ENCODE results near the gene PROM1. TPM values are rescaled to one million over a fixed set of nuclear protein-coding genes. Genes with fewer than 3 reads are reported as not detected.
A peak's percentile ranks its signal among the peaks of the same experiment; 100 is the strongest.

PROM1 gene
- total and polyA plus RNA-seq, 8 donors = 3.5 to 124 (median 12.3) TPM

GRCh38 chr4:15961781-15962510 lies 121.9 kb downstream of the PROM1 start:
- Histone ChIP-seq H3K4me1 (peaks cover 0 to 14% (median 9%) of the 10 kb centered on the region in 4 donors), H3K36me3 (no peaks in the 10 kb centered on the region), H3K27me3 (no peaks in the 10 kb centered on the region), H3K9me3 (peaks cover 0 to 8% (median 4%) of the 10 kb centered on the region in 4 donors), H3K4me3 (no peak overlapping the region), H3K27ac (no peak overlapping the region)
- intact Hi-C loops (cut with DNase I; ENCODE audit: low total_unique reads) = no loop called here
- DNase-seq = peak in 1 of 2 donors; percentile 35
- WGBS, 5 donors = 72 to 81% (median 77%) methylated on average over 16 of the region's 16 CpGs
- no peak for TF ChIP-seq CTCF (IDR thresholded peaks at IDR 0.05)
- TF ChIP-seq EP300 (IDR thresholded peaks at IDR 0.05) = no peak
- no peak for TF ChIP-seq POLR2A (IDR thresholded peaks at IDR 0.05)
- TF ChIP-seq POLR2AphosphoS5 (IDR thresholded peaks at IDR 0.05) = no peak

GRCh38 chr4:15958562-15958961 lies 125.3 kb downstream of the PROM1 start:
- Histone ChIP-seq H3K36me3 (no peaks in the 10 kb centered on the region), H3K9me3 (no peaks in the 10 kb centered on the region), H3K27me3 (no peaks in the 10 kb centered on the region), H3K4me3 (no peak overlapping the region), H3K4me1 (peaks cover 0 to 19% (median 8%) of the 10 kb centered on the region in 4 donors), H3K27ac (no peak overlapping the region)
- WGBS, 5 donors = 73 to 87% (median 80%) methylated on average over 2 of the region's 2 CpGs
- intact Hi-C loops (cut with DNase I; ENCODE audit: low total_unique reads) = loop anchor here (5.0 to 10.0 kb wide), 2 partner anchors 76 to 154 kb away; no protein-coding TSS in a partner anchor
- TF ChIP-seq CTCF (IDR thresholded peaks at IDR 0.05) (no peak), POLR2AphosphoS5 (IDR thresholded peaks at IDR 0.05) (no peak), EP300 (IDR thresholded peaks at IDR 0.05) (no peak), POLR2A (IDR thresholded peaks at IDR 0.05) (no peak)
- DNase-seq = no peak

- 40 to 51% (median 45%) methylated on average over 9 of the region's 9 CpGs for WGBS, 5 donors
- peak; percentile 84 to 88 for DNase-seq
- H3K4me1 ChIP-seq = peaks cover 0 to 6% (median 0%) of the 10 kb centered on the region in 4 donors
- no peaks in the 10 kb centered on the region for H3K27me3 ChIP-seq
- no peaks in the 10 kb centered on the region for H3K9me3 ChIP-seq
- H3K27ac ChIP-seq = no peak overlapping the region
- H3K4me3 ChIP-seq = no peak overlapping the region
- intact Hi-C loops (cut with DNase I; ENCODE audit: low total_unique reads) = loop anchor here (5.0 to 10.0 kb wide), 2 partner anchors 74 to 152 kb away; no protein-coding TSS in a partner anchor
- no peaks in the 10 kb centered on the region for H3K36me3 ChIP-seq
- TF ChIP-seq POLR2A (IDR thresholded peaks at IDR 0.05) (no peak), POLR2AphosphoS5 (IDR thresholded peaks at IDR 0.05) (peak in 1 of 3 donors; percentile 19), CTCF (IDR thresholded peaks at IDR 0.05) (peak in 5 of 7 experiments; percentile 58 to 98 (median 90))
Measured at GRCh38 chr4:15956179-15956850, 127.5 kb downstream of the PROM1 start.

DNA sequence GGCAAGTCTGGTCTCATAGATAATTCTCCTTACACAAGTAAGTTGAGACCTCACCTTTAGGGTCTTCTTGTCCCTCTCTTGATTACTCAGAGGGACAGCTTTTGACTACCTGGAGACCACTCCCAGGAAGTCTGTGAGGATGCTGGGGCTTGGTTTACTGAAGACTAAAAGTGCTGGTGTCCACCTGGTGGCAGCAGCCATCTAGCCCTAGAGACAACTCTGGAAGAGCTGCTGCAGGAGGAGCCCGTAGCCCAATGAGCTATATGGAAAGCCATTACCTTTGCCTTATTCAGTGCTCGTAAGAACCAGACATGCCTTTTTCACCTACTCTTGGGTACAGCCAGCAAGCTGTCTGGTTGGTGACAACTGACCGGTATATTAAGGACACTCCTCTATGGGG lies 128.2 kb downstream of the PROM1 start:
- H3K9me3 ChIP-seq = no peaks in the 10 kb centered on the region
- no peak for DNase-seq
- TF ChIP-seq POLR2AphosphoS5 (IDR thresholded peaks at IDR 0.05) (no peak), POLR2A (IDR thresholded peaks at IDR 0.05) (no peak)
- no peaks in the 10 kb centered on the region for H3K36me3 ChIP-seq
- H3K27me3 ChIP-seq = no peaks in the 10 kb centered on the region
- intact Hi-C loops (cut with DNase I; ENCODE audit: low total_unique reads) = loop anchor here (5.0 to 10.0 kb wide), 2 partner anchors 73 to 151 kb away; no protein-coding TSS in a partner anchor
- peaks cover 0 to 6% (median 0%) of the 10 kb centered on the region in 4 donors for H3K4me1 ChIP-seq
- H3K27ac ChIP-seq = no peak overlapping the region
- no peak overlapping the region for H3K4me3 ChIP-seq
- 78 to 88% (median 81%) methylated on average over 3 of the region's 3 CpGs for WGBS, 5 donors
